ENCODE measurements around the gene TJP2.

Gene TJP2

GRCh38 chr9:69317894-69318293 is 143.8 kb downstream of the TJP2 start:
- no peak overlapping the region for H3K27ac ChIP-seq
- no peaks in the 10 kb centered on the region for H3K9me3 ChIP-seq (ENCODE audit: low read depth, low read length)
- DNase-seq (ENCODE audit: low read depth, low spot score): no peak
- no peak overlapping the region for H3K9ac ChIP-seq (ENCODE audit: insufficient read length)
- no peaks in the 10 kb centered on the region for H3K36me3 ChIP-seq (ENCODE audit: insufficient read depth, low read length)
- no peak overlapping the region for H3K4me3 ChIP-seq
- TF ChIP-seq EZH2 (IDR thresholded peaks at IDR 0.05) (no peak), POLR2AphosphoS5 (IDR thresholded peaks at IDR 0.05; ENCODE audit: borderline replicate concordance, low read depth, low read length) (no peak), FOXP2 (optimal IDR thresholded peaks at IDR 0.05; ENCODE audit: control extremely low read depth, extremely low read length, insufficient read depth) (no peak)

GRCh38 chr9:69319324-69320025 is 145.4 kb downstream of the TJP2 start:
- Histone ChIP-seq H3K36me3 (ENCODE audit: insufficient read depth, low read length) (no peaks in the 10 kb centered on the region), H3K27ac (no peak overlapping the region), H3K9me3 (ENCODE audit: low read depth, low read length) (no peaks in the 10 kb centered on the region), H3K4me3 (no peak overlapping the region), H3K9ac (ENCODE audit: insufficient read length) (no peak overlapping the region)
- TF ChIP-seq EZH2 (IDR thresholded peaks at IDR 0.05): no peak
- no peak for TF ChIP-seq POLR2AphosphoS5 (IDR thresholded peaks at IDR 0.05; ENCODE audit: borderline replicate concordance, low read depth, low read length)
- no peak for TF ChIP-seq FOXP2 (optimal IDR thresholded peaks at IDR 0.05; ENCODE audit: control extremely low read depth, extremely low read length, insufficient read depth)
- DNase-seq (ENCODE audit: low read depth, low spot score): no peak

GRCh38 chr9:69322256-69322655 is 148.2 kb downstream of the TJP2 start:
- H3K9me3 ChIP-seq (ENCODE audit: low read depth, low read length): no peaks in the 10 kb centered on the region
- no peak overlapping the region for H3K9ac ChIP-seq (ENCODE audit: insufficient read length)
- H3K36me3 ChIP-seq (ENCODE audit: insufficient read depth, low read length): no peaks in the 10 kb centered on the region
- H3K27ac ChIP-seq: no peak overlapping the region
- TF ChIP-seq EZH2 (IDR thresholded peaks at IDR 0.05): no peak
- no peak for TF ChIP-seq FOXP2 (optimal IDR thresholded peaks at IDR 0.05; ENCODE audit: control extremely low read depth, extremely low read length, insufficient read depth)
- TF ChIP-seq POLR2AphosphoS5 (IDR thresholded peaks at IDR 0.05; ENCODE audit: borderline replicate concordance, low read depth, low read length): no peak
- H3K4me3 ChIP-seq: no peak overlapping the region
- no peak for DNase-seq (ENCODE audit: low read depth, low spot score)

- H3K27ac ChIP-seq: no peak overlapping the region
- TF ChIP-seq FOXP2 (optimal IDR thresholded peaks at IDR 0.05; ENCODE audit: control extremely low read depth, extremely low read length, insufficient read depth): no peak
- no peak overlapping the region for H3K4me3 ChIP-seq
- no peak for DNase-seq (ENCODE audit: low read depth, low spot score)
- H3K9ac ChIP-seq (ENCODE audit: insufficient read length): no peak overlapping the region
- H3K9me3 ChIP-seq (ENCODE audit: low read depth, low read length): no peaks in the 10 kb centered on the region
- H3K36me3 ChIP-seq (ENCODE audit: insufficient read depth, low read length): no peaks in the 10 kb centered on the region
These were observed 149.8 kb downstream of the TJP2 start for GRCh38 chr9:69323861-69324260.

Measured in SK-N-MC (cell line).